Peyer's patch (tissue), 4 donors: ENCODE measurements around the gene LRIT2.

Experiments used
- CTCF ChIP-seq, 6 experiments: fragments of 450-650 bp in 4 of 6; fragments of 200-600 bp in 2 of 6; sonication (generic) in 1 of 6; IDR thresholded peaks; one replicate each; pipeline ENCODE4 v1.5.1; 2017 to 2019; ENCODE audit warnings: antibody characterized with exemption in 6 of 6, mild to moderate bottlenecking in 3 of 6, moderate library complexity in 1 of 6
- POLR2A ChIP-seq, 2 donors: fragments of 450-650 bp; IDR thresholded peaks; one replicate each; pipeline ENCODE4 v1.5.1; 2017; ENCODE audit warnings: antibody characterized with exemption in 2 of 2, mild to moderate bottlenecking in 2 of 2, moderate library complexity in 2 of 2

- TF ChIP-seq CTCF (IDR thresholded peaks at IDR 0.05) (no peak), POLR2A (IDR thresholded peaks at IDR 0.05) (no peak)
Observed at GRCh38 chr10:84244651-84245270, 19.4 kb upstream of the LRIT2 start, which contains the start of gene RGR.
